SK-N-SH (cell line): Measurements from ENCODE around the gene C2CD3. TPM values are rescaled to one million over a fixed set of nuclear protein-coding genes. Genes with fewer than 3 reads are reported as not detected.
A peak's percentile ranks its signal among the peaks of the same experiment; 100 is the strongest.

ENCODE experiments used
- CTCF ChIA-PET: fragments of 300-600, 350-600 bp; formaldehyde crosslinking; extraction: SDS; loops from one replicate; lab custom pipeline; 2021; lab: Yijun Ruan, JAX
- POLR2A ChIA-PET: fragments of 350-600 bp; sonication (Branson Sonifier 250); formaldehyde crosslinking; extraction: SDS; loops from one replicate; lab custom pipeline; 2020; ENCODE audit warnings: antibody characterized with exemption, inconsistent platforms; lab: Yijun Ruan, JAX
- DNase-seq: peaks from one replicate; pipeline ENCODE4 v3.0.0; 2012
- H2AFZ ChIP-seq: fragments of 200-600 bp; sonication (generic); 2 replicates; pipeline ENCODE4 v1.8.1; 2016; ENCODE audit warnings: antibody characterized with exemption, mild to moderate bottlenecking, low read depth
- H3F3A ChIP-seq: fragments of 200-600 bp; sonication (generic); replicated peaks from 2 replicates; pipeline ENCODE3; 2016; ENCODE audit warnings: antibody characterized with exemption, mild to moderate bottlenecking; ENCODE audit not compliant: insufficient read depth
- H3K27ac ChIP-seq, 2 experiments: fragments of 200-500 bp in 1 of 2; fragments of 200-600 bp in 1 of 2; sonication (Bioruptor generic) in 1 of 2; sonication (generic), shearing (Covaris generic) in 1 of 2; 2 replicates each; pipeline versions ENCODE4 v1.5.1 to v1.6.1; 2014 to 2016; ENCODE audit warnings: low read depth in 2 of 2, inconsistent platforms in 1 of 2, low read length in 1 of 2, mild to moderate bottlenecking in 1 of 2, mixed read lengths in 1 of 2
- H3K27me3 ChIP-seq: fragments of 200-600 bp; sonication (generic), shearing (Covaris generic); 2 replicates; pipeline ENCODE4 v1.6.1; 2016; ENCODE audit warnings: mixed run types; ENCODE audit not compliant: insufficient read depth
- H3K36me3 ChIP-seq, 2 experiments: fragments of 200-500 bp in 1 of 2; fragments of 200-600 bp in 1 of 2; sonication (Bioruptor generic) in 1 of 2; sonication (generic) in 1 of 2; replicated peaks in 1 of 2; 2 replicates each; pipeline versions ENCODE3 to v1.5.1; 2014 to 2016; ENCODE audit warnings: low read length in 1 of 2, mild to moderate bottlenecking in 1 of 2; ENCODE audit not compliant: insufficient read depth in 2 of 2, control insufficient read depth in 1 of 2
- H3K4me1 ChIP-seq, 2 experiments: fragments of 200-500 bp in 1 of 2; fragments of 200-600 bp in 1 of 2; sonication (Bioruptor generic) in 1 of 2; sonication (generic), shearing (Covaris generic) in 1 of 2; 2 replicates each; pipeline versions ENCODE4 v1.5.1 to v1.6.1; 2014 to 2016; ENCODE audit warnings: low read depth in 1 of 2, low read length in 1 of 2, mixed run types in 1 of 2; ENCODE audit not compliant: insufficient read depth in 2 of 2, control insufficient read depth in 1 of 2
- H3K4me2 ChIP-seq: fragments of 200-600 bp; sonication (generic), shearing (Covaris generic); 2 replicates; pipeline ENCODE4 v1.6.1; 2017; ENCODE audit warnings: mixed run types
- H3K4me3 ChIP-seq, 2 experiments: fragments of 200-500 bp in 1 of 2; fragments of 200-600 bp in 1 of 2; sonication (Bioruptor generic) in 1 of 2; sonication (generic), shearing (Covaris generic) in 1 of 2; 2 replicates each; pipeline versions ENCODE4 v1.5.1 to v1.8.1; 2014 to 2016; ENCODE audit warnings: low read depth in 2 of 2, inconsistent platforms in 1 of 2, low read length in 1 of 2, mild to moderate bottlenecking in 1 of 2, mixed read lengths in 1 of 2, moderate library complexity in 1 of 2
- H3K79me2 ChIP-seq: fragments of 200-600 bp; sonication (generic); 2 replicates; pipeline ENCODE4 v1.8.1; 2017; ENCODE audit warnings: mild to moderate bottlenecking; ENCODE audit not compliant: insufficient read depth
- H3K9ac ChIP-seq: fragments of 200-600 bp; sonication (generic); 2 replicates; pipeline ENCODE4 v1.6.1; 2017; ENCODE audit warnings: mixed run types
- H3K9me2 ChIP-seq: fragments of 200-600 bp; sonication (generic); 2 replicates; pipeline ENCODE4 v1.6.1; 2017; ENCODE audit warnings: mixed run types
- H3K9me3 ChIP-seq: fragments of 200-600 bp; sonication (generic); 2 replicates; pipeline ENCODE4 v1.6.1; 2017; ENCODE audit warnings: mixed run types, mild to moderate bottlenecking, moderate library complexity
- H4K20me1 ChIP-seq: fragments of 200-600 bp; sonication (generic); 2 replicates; pipeline ENCODE4 v1.6.1; 2017; ENCODE audit warnings: mild to moderate bottlenecking, mixed run types; ENCODE audit not compliant: insufficient read depth
- FOSL2 ChIP-seq: IDR thresholded peaks from 2 replicates; pipeline ENCODE4 v1.4.0; 2012; ENCODE audit warnings: low read depth, mild to moderate bottlenecking, moderate library complexity, borderline replicate concordance
- FOXM1 ChIP-seq: IDR thresholded peaks from 2 replicates; pipeline ENCODE4 v1.4.0; 2012; ENCODE audit warnings: low read depth, mild to moderate bottlenecking
- NFIC ChIP-seq: IDR thresholded peaks from 2 replicates; pipeline ENCODE4 v1.4.0; 2012; ENCODE audit warnings: borderline replicate concordance
- POLR2AphosphoS5 ChIP-seq: IDR thresholded peaks from 2 replicates; pipeline ENCODE4 v1.6.1; 2012; ENCODE audit warnings: low read depth, low read length
- RAD21 ChIP-seq: IDR thresholded peaks from 2 replicates; pipeline ENCODE4 v1.6.1; 2012; ENCODE audit warnings: mild to moderate bottlenecking, low read length
- RCOR1 ChIP-seq: fragments of 150-350 bp; IDR thresholded peaks from 2 replicates; pipeline ENCODE4 v1.6.1; 2017; ENCODE audit warnings: antibody characterized with exemption, low read length
- RXRA ChIP-seq: IDR thresholded peaks from 2 replicates; pipeline ENCODE4 v1.4.0; 2012; ENCODE audit warnings: low read depth, mild to moderate bottlenecking, borderline replicate concordance
- SMC3 ChIP-seq: IDR thresholded peaks from 2 replicates; pipeline ENCODE4 v1.6.1; 2012; ENCODE audit warnings: low read depth, low read length, improper control_type of control experiment
- TAF1 ChIP-seq: IDR thresholded peaks from 2 replicates; pipeline ENCODE4 v1.6.1; 2012; ENCODE audit warnings: low read depth, mild to moderate bottlenecking, low read length, moderate library complexity, borderline replicate concordance
- TEAD4 ChIP-seq: IDR thresholded peaks from 2 replicates; pipeline ENCODE4 v1.4.0; 2012; ENCODE audit warnings: mild to moderate bottlenecking, borderline replicate concordance; ENCODE audit not compliant: insufficient read depth
- WGBS: methylation state at CpG from one replicate; pipeline ENCODE4 v1.1.6; 2017; ENCODE audit warnings: low lambda C conversion rate; 5-methylcytosine and 5-hydroxymethylcytosine counted together
- polyA plus RNA-seq, 3 experiments: library from polyadenylated mRNA; depleted of rRNA; stranded (reverse); fragments of >200 nt; gene quantifications; 2 replicates each; pipeline ENCODE4 v1.2.3, GENCODE V29; 2012
- TF ChIP-seq, protein P1 (sequence below): IDR thresholded peaks from 2 replicates; pipeline ENCODE4; 2012
- TF ChIP-seq, protein P2 (sequence below): IDR thresholded peaks from 2 replicates; pipeline ENCODE4 v1.4.0; 2012; ENCODE audit warnings: low read depth, borderline replicate concordance

The C2CD3 gene
- polyA plus RNA-seq, 1 of the 3 experiments (the other 2 are of a cell fraction), result 7.0 TPM

DNA sequence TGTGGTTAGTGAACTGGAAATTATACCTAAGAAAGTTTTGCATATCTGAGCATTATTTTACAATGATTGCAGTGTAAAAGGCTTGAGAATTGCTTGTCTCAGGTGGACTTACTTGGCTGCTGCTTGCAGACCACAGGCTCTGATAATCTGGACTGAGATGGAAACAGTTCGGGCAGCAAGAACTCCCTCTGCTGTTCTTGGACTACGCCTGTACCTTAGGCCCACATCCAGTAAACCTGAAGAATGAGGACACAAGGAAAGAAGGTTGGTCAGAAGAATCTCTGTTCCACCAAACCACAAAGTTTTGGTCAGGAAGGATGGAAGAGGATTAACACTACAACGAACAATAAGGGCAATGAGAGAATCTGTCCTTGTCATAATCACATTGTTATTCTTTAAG, 80.1 kb downstream of the C2CD3 start:
- Histone ChIP-seq H3K9ac (no peak overlapping the region), H4K20me1 (no peaks in the 10 kb centered on the region), H2AFZ (no peak overlapping the region)
- CTCF ChIA-PET, result interaction anchor here (1.3 kb wide), 1 partner anchor 127 kb away, joined by 3 read pairs; no protein-coding TSS in a partner anchor
- WGBS, result 77% methylated on average over 3 of the region's 3 CpGs
- TF ChIP-seq RAD21, result peak; percentile 20; the same call in 1 of the 2 replicates
- no peak for TF ChIP-seq FOSL2
- TF ChIP-seq SMC3, result peak; percentile 14; the same call in 1 of the 2 replicates
- no peak for TF ChIP-seq TAF1
- TF ChIP-seq, all 33 proteins: peak for 2
- H3K9me2 ChIP-seq, result no peaks in the 10 kb centered on the region
- no peaks in the 10 kb centered on the region; a peak in 1 of 4 replicates for H3K4me1 ChIP-seq
- H3F3A ChIP-seq, result peaks cover under 1% of the 10 kb centered on the region
- peaks cover 35 to 89% of the 10 kb centered on the region in 2 experiments for H3K36me3 ChIP-seq
- H3K27me3 ChIP-seq, result no peaks in the 10 kb centered on the region
- no peaks in the 10 kb centered on the region for H3K9me3 ChIP-seq
- POLR2A ChIA-PET, result no interaction called here
- H3K4me2 ChIP-seq, result no peak overlapping the region
- no peak for DNase-seq
- no peaks in the 10 kb centered on the region for H3K79me2 ChIP-seq
- no peak overlapping the region for H3K27ac ChIP-seq
- no peak overlapping the region for H3K4me3 ChIP-seq

DNA sequence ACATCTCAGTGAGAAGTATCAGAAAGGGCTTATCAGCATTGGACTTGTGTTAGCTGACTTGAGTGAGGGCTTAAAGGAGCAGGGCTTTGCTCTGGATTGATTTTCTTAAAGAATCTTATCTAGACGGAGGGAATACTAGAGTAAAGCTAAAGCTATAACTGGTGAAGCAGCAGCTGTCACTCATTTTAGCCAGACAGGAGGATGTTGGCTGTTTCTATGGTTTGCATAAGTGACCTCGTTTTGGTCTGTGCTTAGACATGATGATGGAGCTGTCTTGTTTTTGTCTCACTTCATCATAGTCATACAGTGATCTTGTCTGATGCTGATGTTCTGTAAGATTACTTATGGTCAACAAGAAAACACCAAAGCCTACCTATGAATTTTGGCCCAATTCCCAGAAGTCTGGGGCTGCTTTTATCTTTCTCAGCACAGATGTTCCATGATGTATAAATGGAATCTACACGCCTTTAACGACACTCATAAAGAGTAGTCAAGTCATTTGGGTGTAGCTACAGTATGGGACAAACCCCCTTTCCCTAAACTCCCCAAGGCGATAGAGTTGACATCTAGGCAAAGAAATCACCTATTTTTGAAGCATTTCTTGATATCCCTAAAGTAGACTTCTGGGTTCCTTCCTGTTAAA, 84.4 kb downstream of the C2CD3 start:
- Histone ChIP-seq H4K20me1 (no peaks in the 10 kb centered on the region), H3F3A (peaks cover 15% of the 10 kb centered on the region), H3K36me3 (peaks cover 37 to 60% of the 10 kb centered on the region in 2 experiments), H3K9me2 (no peaks in the 10 kb centered on the region), H3K4me3 (no peak overlapping the region), H3K27ac (peak overlapping the region in 1 of 2 experiments; percentile 28; a peak in 1 of 4 replicates), H3K4me2 (no peak overlapping the region), H3K4me1 (peaks cover 0 to 8% of the 10 kb centered on the region in 2 experiments; a peak in 2 of 4 replicates), H3K79me2 (no peaks in the 10 kb centered on the region), H2AFZ (no peak overlapping the region), H3K9me3 (no peaks in the 10 kb centered on the region), H3K27me3 (no peaks in the 10 kb centered on the region), H3K9ac (no peak overlapping the region)
- peak; percentile 3 for DNase-seq
- POLR2A ChIA-PET, result no interaction called here
- TF ChIP-seq, protein P1, sequence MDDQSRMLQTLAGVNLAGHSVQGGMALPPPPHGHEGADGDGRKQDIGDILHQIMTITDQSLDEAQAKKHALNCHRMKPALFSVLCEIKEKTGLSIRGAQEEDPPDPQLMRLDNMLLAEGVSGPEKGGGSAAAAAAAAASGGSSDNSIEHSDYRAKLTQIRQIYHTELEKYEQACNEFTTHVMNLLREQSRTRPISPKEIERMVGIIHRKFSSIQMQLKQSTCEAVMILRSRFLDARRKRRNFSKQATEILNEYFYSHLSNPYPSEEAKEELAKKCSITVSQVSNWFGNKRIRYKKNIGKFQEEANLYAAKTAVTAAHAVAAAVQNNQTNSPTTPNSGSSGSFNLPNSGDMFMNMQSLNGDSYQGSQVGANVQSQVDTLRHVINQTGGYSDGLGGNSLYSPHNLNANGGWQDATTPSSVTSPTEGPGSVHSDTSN, result peak; percentile 6; the same call in 1 of the 2 replicates
- no peak for TF ChIP-seq POLR2AphosphoS5
- 67% methylated on average over 5 of the region's 5 CpGs for WGBS
- CTCF ChIA-PET, result interaction anchor here (0.7 to 1.3 kb wide), 2 partner anchors 123 to 170 kb away, joined by 3 to 4 read pairs; no protein-coding TSS in a partner anchor

DNA sequence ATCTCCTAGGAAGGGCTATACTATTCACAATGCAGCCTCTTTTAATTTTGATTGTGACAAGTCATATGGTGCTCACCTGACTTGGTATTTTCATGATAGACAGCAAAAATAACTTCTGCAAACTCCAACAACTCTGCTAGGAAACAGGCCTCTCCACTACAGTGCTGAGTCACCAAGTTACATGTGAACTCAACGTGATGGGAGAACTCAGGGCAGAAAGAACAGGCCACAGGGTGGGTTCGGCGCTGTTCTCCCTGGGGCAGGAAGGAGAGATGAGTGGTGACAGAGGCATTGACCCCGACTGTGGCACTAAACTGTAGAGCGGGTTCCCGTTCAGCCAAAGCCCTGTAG, 85.3 kb downstream of the C2CD3 start:
- peaks cover 15% of the 10 kb centered on the region for H3F3A ChIP-seq
- H3K9ac ChIP-seq, result no peak overlapping the region
- ChIA-PET POLR2A (no interaction called here), CTCF (no interaction called here)
- 90% methylated on average over 6 of the region's 6 CpGs for WGBS
- H3K4me2 ChIP-seq, result no peak overlapping the region
- peak overlapping the region; percentile 6 to 28; a peak in 1 of 4 replicates for H3K27ac ChIP-seq
- no peak for DNase-seq
- H3K27me3 ChIP-seq, result no peaks in the 10 kb centered on the region
- H4K20me1 ChIP-seq, result no peaks in the 10 kb centered on the region
- H2AFZ ChIP-seq, result no peak overlapping the region
- no peaks in the 10 kb centered on the region for H3K9me3 ChIP-seq
- peaks cover 0 to 8% of the 10 kb centered on the region in 2 experiments; a peak in 2 of 4 replicates for H3K4me1 ChIP-seq
- peaks cover 39 to 59% of the 10 kb centered on the region in 2 experiments for H3K36me3 ChIP-seq
- no peak for TF ChIP-seq RCOR1
- no peak for TF ChIP-seq TEAD4
- no peak for TF ChIP-seq FOXM1
- TF ChIP-seq NFIC, result no peak
- TF ChIP-seq, protein P2, sequence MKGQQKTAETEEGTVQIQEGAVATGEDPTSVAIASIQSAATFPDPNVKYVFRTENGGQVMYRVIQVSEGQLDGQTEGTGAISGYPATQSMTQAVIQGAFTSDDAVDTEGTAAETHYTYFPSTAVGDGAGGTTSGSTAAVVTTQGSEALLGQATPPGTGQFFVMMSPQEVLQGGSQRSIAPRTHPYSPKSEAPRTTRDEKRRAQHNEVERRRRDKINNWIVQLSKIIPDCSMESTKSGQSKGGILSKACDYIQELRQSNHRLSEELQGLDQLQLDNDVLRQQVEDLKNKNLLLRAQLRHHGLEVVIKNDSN, result no peak
- TF ChIP-seq RXRA, result no peak
- TF ChIP-seq, protein P1, result no peak
- no peak for TF ChIP-seq RAD21
- no peaks in the 10 kb centered on the region for H3K79me2 ChIP-seq
- H3K9me2 ChIP-seq, result no peaks in the 10 kb centered on the region
- no peak overlapping the region for H3K4me3 ChIP-seq
